HG02759 (cell line): Measurements from ENCODE around the gene PLOD2.

Source experiments
- ATAC-seq: cut with Tn5 transposase; IDR thresholded peaks from one replicate; pipeline ENCODE4 v1.9.1; 2021; ENCODE audit warnings: mild to moderate bottlenecking, moderate library complexity; ENCODE audit not compliant: unreplicated experiment

Gene PLOD2

GRCh38 chr3:146166826-146167225 is 5.8 kb upstream of the PLOD2 start:
- no peak for ATAC-seq

- no peak for ATAC-seq
Observed at GRCh38 chr3:146166415-146166821, 5.4 kb upstream of the PLOD2 start.

GRCh38 chr3:146165877-146166276 is 4.9 kb upstream of the PLOD2 start:
- ATAC-seq, result no peak

GRCh38 chr3:146164971-146165769 is 4.2 kb upstream of the PLOD2 start:
- ATAC-seq, result no peak

GRCh38 chr3:146164506-146164905 is 3.5 kb upstream of the PLOD2 start:
- ATAC-seq, result no peak

- ATAC-seq, result no peak
Observed at GRCh38 chr3:146164071-146164470, 3.1 kb upstream of the PLOD2 start.

- no peak for ATAC-seq
Observed at GRCh38 chr3:146163584-146163983, 2.6 kb upstream of the PLOD2 start.

- ATAC-seq, result no peak
Observed at GRCh38 chr3:146162561-146162960, 1.6 kb upstream of the PLOD2 start.

GRCh38 chr3:146161663-146162002 is 649 bp upstream of the PLOD2 start:
- ATAC-seq, result no peak

GRCh38 chr3:146160321-146160963 is 542 bp downstream of the PLOD2 start:
- peak; percentile 13 for ATAC-seq

- ATAC-seq, result no peak
Observed at GRCh38 chr3:146159616-146160320, 1.2 kb downstream of the PLOD2 start.

GRCh38 chr3:146159037-146159436 is 1.9 kb downstream of the PLOD2 start:
- ATAC-seq, result no peak

GRCh38 chr3:146157325-146158060 is 3.5 kb downstream of the PLOD2 start:
- ATAC-seq, result no peak

- ATAC-seq, result no peak
Observed at GRCh38 chr3:146156666-146157314, 4.2 kb downstream of the PLOD2 start.

- no peak for ATAC-seq
Observed at GRCh38 chr3:146156095-146156494, 4.9 kb downstream of the PLOD2 start.

GRCh38 chr3:146154995-146155394 is 6.0 kb downstream of the PLOD2 start:
- no peak for ATAC-seq

GRCh38 chr3:146154316-146154715 is 6.7 kb downstream of the PLOD2 start:
- ATAC-seq, result no peak

GRCh38 chr3:146153429-146153828 is 7.6 kb downstream of the PLOD2 start:
- ATAC-seq, result no peak

GRCh38 chr3:146152834-146153233 is 8.2 kb downstream of the PLOD2 start:
- ATAC-seq, result no peak

GRCh38 chr3:146148468-146148931 is 12.5 kb downstream of the PLOD2 start:
- no peak for ATAC-seq

- ATAC-seq, result no peak
Observed at GRCh38 chr3:146145642-146146041, 15.3 kb downstream of the PLOD2 start.
